OCI-LY7 (cell line): ENCODE data around the gene ATXN8OS. TPM values are rescaled to one million over a fixed set of nuclear protein-coding genes. Genes with fewer than 3 reads are reported as not detected.

ENCODE experiments used
- BruUV-seq: library from RNA; stranded (reverse); fragments of 400-500 nt; replicated peaks from 2 replicates; lab custom pipeline; 2021; lab: Mats Ljungman, UMichigan
- CTCF ChIA-PET: fragments of 300-600 bp; sonication (Branson Sonifier 250); formaldehyde crosslinking; loops from one replicate; lab custom pipeline; 2022; ENCODE audit warnings: antibody characterized with exemption; ENCODE audit not compliant: unreplicated experiment; lab: Charles Lee
- POLR2A ChIA-PET: fragments of 300-600 bp; sonication (Branson Sonifier 250); formaldehyde crosslinking; loops from one replicate; lab custom pipeline; 2022; ENCODE audit warnings: antibody characterized with exemption; lab: Charles Lee
- DNase-seq: peaks from one replicate; pipeline ENCODE4 v3.0.0-alpha.2; 2015; ENCODE audit warnings: low spot score
- H2AFZ ChIP-seq: fragments of 200-600 bp; sonication (generic), shearing (Covaris generic); 2 replicates; pipeline ENCODE4 v1.6.1; 2014; ENCODE audit warnings: mild to moderate bottlenecking, antibody characterized with exemption, low read length, moderate library complexity
- H3K27ac ChIP-seq: fragments of 200-600 bp; sonication (generic); 2 replicates; pipeline ENCODE4 v1.5.1; 2014; ENCODE audit warnings: mixed run types, low read depth, mild to moderate bottlenecking, moderate library complexity, low read length, inconsistent platforms; ENCODE audit not compliant: poor library complexity, severe bottlenecking
- H3K36me3 ChIP-seq: fragments of 200-600 bp; sonication (generic); 2 replicates; pipeline ENCODE4 v1.6.1; 2014; ENCODE audit warnings: mild to moderate bottlenecking, antibody characterized with exemption, low read length, moderate library complexity, mixed read lengths; ENCODE audit not compliant: insufficient read depth
- H3K4me1 ChIP-seq: fragments of 200-600 bp; sonication (generic); 2 replicates; pipeline ENCODE4 v1.5.1; 2014; ENCODE audit warnings: mild to moderate bottlenecking, low read length; ENCODE audit not compliant: insufficient read depth, poor library complexity, severe bottlenecking
- H3K4me2 ChIP-seq: fragments of 200-600 bp; sonication (generic); 2 replicates; pipeline ENCODE4 v1.6.1; 2014; ENCODE audit warnings: mild to moderate bottlenecking, low read length
- H3K4me3 ChIP-seq: fragments of 200-600 bp; sonication (generic); 2 replicates; pipeline ENCODE4 v1.5.1; 2014; ENCODE audit warnings: mild to moderate bottlenecking, low read depth, low read length; ENCODE audit not compliant: poor library complexity, severe bottlenecking
- H3K79me2 ChIP-seq: fragments of 200-600 bp; sonication (generic); 2 replicates; pipeline ENCODE4 v1.6.1; 2016; ENCODE audit warnings: low read depth, mild to moderate bottlenecking, low read length, moderate library complexity, mixed read lengths; ENCODE audit not compliant: insufficient read depth
- H3K9me2 ChIP-seq: fragments of 200-600 bp; sonication (generic); 2 replicates; pipeline ENCODE4 v1.6.1; 2016; ENCODE audit warnings: mild to moderate bottlenecking, low read length, mixed read lengths; ENCODE audit not compliant: insufficient read depth
- H3K9me3 ChIP-seq: fragments of 200-600 bp; sonication (generic); 2 replicates; pipeline ENCODE4 v1.6.1; 2014; ENCODE audit warnings: mild to moderate bottlenecking, mixed run types, low read length, mixed read lengths
- H4K20me1 ChIP-seq: fragments of 200-600 bp; sonication (generic); 2 replicates; pipeline ENCODE4 v1.6.1; 2014; ENCODE audit warnings: mild to moderate bottlenecking, antibody characterized with exemption, low read length, moderate library complexity, mixed read lengths; ENCODE audit not compliant: insufficient read depth
- EZH2phosphoT487 ChIP-seq: fragments of 200-600 bp; sonication (generic); IDR thresholded peaks from 2 replicates; pipeline ENCODE4 v1.6.1; 2018; ENCODE audit warnings: low read depth, borderline replicate concordance, mild to moderate bottlenecking, mixed run types, antibody characterized with exemption, low read length, moderate library complexity, mixed read lengths
- intact Hi-C: fragments of 100-400 bp; cut with micrococcal nuclease; formaldehyde crosslinking; loops from one replicate; pipeline ENCODE4 v1.10.0; 2022; ENCODE audit not compliant: unreplicated experiment
- total RNA-seq, 2 experiments: library from RNA; depleted of rRNA in 1 of 2; stranded (reverse); fragments of >200 nt in 1 of 2; shearing (Covaris generic) in 1 of 2; gene quantifications; 2 replicates each; pipeline ENCODE4 v1.2.3, GENCODE V29; 2014 to 2022
- TF ChIP-seq, protein P1 (sequence below): fragments of 200-600 bp; sonication (generic); conservative IDR thresholded peaks from 2 replicates; pipeline ENCODE4 v1.5.1; 2014; ENCODE audit warnings: mild to moderate bottlenecking, antibody characterized with exemption, low read length, moderate library complexity, mixed read lengths

ATXN8OS gene
- total RNA-seq, 2 experiments from 2014 or later, result not detected

DNA sequence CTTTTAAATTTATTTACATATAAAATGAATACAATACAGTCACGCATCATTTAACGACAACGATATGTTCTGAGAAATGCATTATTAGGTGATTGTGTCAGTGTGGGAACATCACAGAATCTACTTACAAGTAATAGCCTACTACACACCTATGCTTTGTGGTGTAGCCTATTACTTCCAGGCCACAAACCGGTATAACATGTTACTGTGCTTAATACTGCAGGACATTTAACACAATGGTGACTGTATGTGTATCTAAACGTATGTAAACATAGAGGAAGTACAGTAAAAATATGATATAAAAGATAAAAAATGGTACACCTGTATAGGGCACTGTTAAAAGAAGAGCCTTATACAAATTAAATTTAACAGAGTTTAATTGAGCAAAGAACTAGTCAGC is 63.1 kb downstream of the ATXN8OS start:
- no peak for TF ChIP-seq EZH2phosphoT487
- TF ChIP-seq, protein P1, sequence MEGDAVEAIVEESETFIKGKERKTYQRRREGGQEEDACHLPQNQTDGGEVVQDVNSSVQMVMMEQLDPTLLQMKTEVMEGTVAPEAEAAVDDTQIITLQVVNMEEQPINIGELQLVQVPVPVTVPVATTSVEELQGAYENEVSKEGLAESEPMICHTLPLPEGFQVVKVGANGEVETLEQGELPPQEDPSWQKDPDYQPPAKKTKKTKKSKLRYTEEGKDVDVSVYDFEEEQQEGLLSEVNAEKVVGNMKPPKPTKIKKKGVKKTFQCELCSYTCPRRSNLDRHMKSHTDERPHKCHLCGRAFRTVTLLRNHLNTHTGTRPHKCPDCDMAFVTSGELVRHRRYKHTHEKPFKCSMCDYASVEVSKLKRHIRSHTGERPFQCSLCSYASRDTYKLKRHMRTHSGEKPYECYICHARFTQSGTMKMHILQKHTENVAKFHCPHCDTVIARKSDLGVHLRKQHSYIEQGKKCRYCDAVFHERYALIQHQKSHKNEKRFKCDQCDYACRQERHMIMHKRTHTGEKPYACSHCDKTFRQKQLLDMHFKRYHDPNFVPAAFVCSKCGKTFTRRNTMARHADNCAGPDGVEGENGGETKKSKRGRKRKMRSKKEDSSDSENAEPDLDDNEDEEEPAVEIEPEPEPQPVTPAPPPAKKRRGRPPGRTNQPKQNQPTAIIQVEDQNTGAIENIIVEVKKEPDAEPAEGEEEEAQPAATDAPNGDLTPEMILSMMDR, result no peak
- H2AFZ ChIP-seq, result no peak overlapping the region
- H3K79me2 ChIP-seq, result no peaks in the 10 kb centered on the region
- H3K9me3 ChIP-seq, result no peaks in the 10 kb centered on the region
- DNase-seq, result no peak
- H4K20me1 ChIP-seq, result no peaks in the 10 kb centered on the region
- H3K27ac ChIP-seq, result no peak overlapping the region
- intact Hi-C loops, result no loop called here
- H3K4me2 ChIP-seq, result no peak overlapping the region
- H3K4me3 ChIP-seq, result no peak overlapping the region
- H3K36me3 ChIP-seq, result no peaks in the 10 kb centered on the region
- no peaks in the 10 kb centered on the region for H3K9me2 ChIP-seq
- BruUV-seq, result no TSS peak
- POLR2A ChIA-PET, result no interaction called here
- H3K4me1 ChIP-seq, result no peaks in the 10 kb centered on the region
- CTCF ChIA-PET, result no interaction called here

DNA sequence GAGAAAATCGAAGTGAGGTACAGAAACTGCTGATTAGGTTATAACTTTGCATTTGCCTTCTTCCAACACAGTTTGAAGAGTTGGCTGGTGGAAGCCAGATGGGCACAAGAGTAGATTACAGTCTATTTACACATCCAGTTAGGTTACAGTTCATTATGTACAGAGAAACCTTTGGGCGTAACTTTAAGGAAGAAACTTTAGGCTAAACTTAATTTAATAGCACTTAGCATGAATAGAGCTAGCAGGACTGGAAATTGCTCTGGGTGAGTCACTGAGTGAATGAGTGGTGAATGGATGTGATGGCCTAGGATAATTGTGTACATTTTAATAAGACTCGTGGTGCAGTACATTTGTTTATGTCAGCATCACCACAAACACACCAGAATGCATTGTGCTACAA is 63.5 kb downstream of the ATXN8OS start:
- Histone ChIP-seq H3K79me2 (no peaks in the 10 kb centered on the region), H3K36me3 (no peaks in the 10 kb centered on the region), H2AFZ (no peak overlapping the region), H3K4me3 (no peak overlapping the region), H3K27ac (no peak overlapping the region), H3K9me3 (no peaks in the 10 kb centered on the region), H4K20me1 (no peaks in the 10 kb centered on the region), H3K4me1 (no peaks in the 10 kb centered on the region), H3K9me2 (no peaks in the 10 kb centered on the region), H3K4me2 (no peak overlapping the region)
- no TSS peak for BruUV-seq
- ChIA-PET CTCF (no interaction called here), POLR2A (interaction anchor here (0.7 kb wide), 1 partner anchor 68 kb away, joined by 6 read pairs; no protein-coding TSS in a partner anchor)
- DNase-seq, result no peak
- intact Hi-C loops, result no loop called here
- TF ChIP-seq, protein P1, result no peak
- no peak for TF ChIP-seq EZH2phosphoT487

DNA sequence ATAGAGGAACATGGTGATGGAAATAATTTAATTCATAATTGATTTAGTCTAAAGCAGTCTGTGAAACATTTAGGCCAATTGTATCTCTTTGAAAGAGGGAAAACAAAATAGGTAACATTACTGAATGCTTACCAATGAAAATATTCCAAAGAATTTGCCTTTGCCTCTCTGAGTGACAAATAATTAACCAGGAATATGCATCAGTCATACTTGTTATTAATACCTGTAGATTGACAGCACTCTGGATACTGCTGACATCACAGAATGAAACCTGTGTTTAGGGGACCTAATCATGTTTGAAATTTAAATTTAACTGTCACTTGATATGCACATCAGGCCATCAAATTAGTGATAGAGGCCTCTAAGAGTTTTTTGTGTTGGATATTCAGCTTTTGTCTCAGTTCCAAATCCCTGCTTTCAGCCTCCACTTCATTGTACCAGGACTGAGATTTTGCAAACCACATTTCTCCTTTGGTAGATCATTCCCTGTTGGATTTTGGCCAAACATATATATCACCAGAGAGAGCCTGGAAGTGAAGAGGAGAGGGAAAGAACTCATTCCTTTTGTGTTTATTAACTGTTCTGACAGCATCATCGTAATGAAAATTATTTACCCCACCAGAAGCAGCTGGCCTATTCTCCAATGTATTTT is 65.4 kb downstream of the ATXN8OS start:
- no peaks in the 10 kb centered on the region for H3K9me3 ChIP-seq
- no peak overlapping the region for H2AFZ ChIP-seq
- no peak overlapping the region for H3K27ac ChIP-seq
- no peak for TF ChIP-seq EZH2phosphoT487
- H4K20me1 ChIP-seq, result no peaks in the 10 kb centered on the region
- no TSS peak for BruUV-seq
- no peaks in the 10 kb centered on the region for H3K9me2 ChIP-seq
- H3K4me2 ChIP-seq, result no peak overlapping the region
- intact Hi-C loops, result no loop called here
- no peaks in the 10 kb centered on the region for H3K79me2 ChIP-seq
- no peak overlapping the region for H3K4me3 ChIP-seq
- no peak for DNase-seq
- H3K4me1 ChIP-seq, result no peaks in the 10 kb centered on the region
- H3K36me3 ChIP-seq, result no peaks in the 10 kb centered on the region
- ChIA-PET POLR2A (no interaction called here), CTCF (no interaction called here)
